WTC11 (cell line): ENCODE measurements around the gene OR2M4. TPM values are rescaled to one million over a fixed set of nuclear protein-coding genes. Genes with fewer than 3 reads are reported as not detected.

Experiments
- ATAC-seq: fragments of 200-7000 bp; cut with Tn5 transposase; 2 replicates; pipeline ENCODE4 v1.10.0; 2021; ENCODE audit warnings: mild to moderate bottlenecking, moderate library complexity
- CTCF ChIA-PET: fragments of 300-600 bp; sonication (Branson Sonifier 250); formaldehyde crosslinking; loops from one replicate; lab custom pipeline; 2021; ENCODE audit warnings: antibody characterized with exemption; lab: Charles Lee
- POLR2A ChIA-PET: fragments of 350-600 bp; sonication (Branson Sonifier 250); formaldehyde crosslinking; loops from one replicate; lab custom pipeline; 2021; ENCODE audit warnings: antibody characterized with exemption; lab: Charles Lee
- DNase-seq: peaks from one replicate; pipeline ENCODE4 v3.0.0; 2021; ENCODE audit warnings: low spot score
- H3K27ac Mint-ChIP-seq: 2 replicates; pipeline ENCODE4 v1.8.0; 2021; ENCODE audit warnings: mixed read lengths
- H3K27me3 Mint-ChIP-seq: 2 replicates; pipeline ENCODE4 v1.8.0; 2021; ENCODE audit warnings: low read depth, mild to moderate bottlenecking, moderate library complexity, mixed read lengths
- H3K36me3 Mint-ChIP-seq: 2 replicates; pipeline ENCODE4 v1.8.0; 2021; ENCODE audit warnings: mixed read lengths
- H3K4me1 Mint-ChIP-seq: 2 replicates; pipeline ENCODE4 v1.8.0; 2022; ENCODE audit warnings: mixed read lengths
- H3K4me3 Mint-ChIP-seq: 2 replicates; pipeline ENCODE4 v1.8.0; 2021; ENCODE audit warnings: mild to moderate bottlenecking, moderate library complexity, mixed read lengths
- H3K9me3 Mint-ChIP-seq: 2 replicates; pipeline ENCODE4 v1.8.0; 2021; ENCODE audit warnings: mixed read lengths
- ELF4 ChIP-seq: sonication (generic); formaldehyde crosslinking; IDR thresholded peaks from 2 replicates; pipeline ENCODE4 v1.8.1; 2022; ENCODE audit warnings: low read depth, mild to moderate bottlenecking, moderate library complexity, missing genetic modification reagents
- GABPB1 ChIP-seq: sonication (generic); formaldehyde crosslinking; IDR thresholded peaks from 2 replicates; pipeline ENCODE4 v1.8.1; 2023; ENCODE audit warnings: mild to moderate bottlenecking, missing genetic modification reagents
- NFE2L1 ChIP-seq: sonication (generic); formaldehyde crosslinking; IDR thresholded peaks from 2 replicates; pipeline ENCODE4 v1.8.1; 2023; ENCODE audit warnings: missing genetic modification reagents
- NR2C2 ChIP-seq: sonication (generic); formaldehyde crosslinking; IDR thresholded peaks from 2 replicates; pipeline ENCODE4 v1.8.0; 2022; ENCODE audit warnings: mild to moderate bottlenecking, missing genetic modification reagents
- OVOL2 ChIP-seq: fragments of 250-450 bp; sonication (Bioruptor Pico); IDR thresholded peaks from 2 replicates; pipeline ENCODE4 v1.9.0; 2021; ENCODE audit warnings: mild to moderate bottlenecking, borderline replicate concordance
- SMAD4 ChIP-seq: sonication (generic); formaldehyde crosslinking; IDR thresholded peaks from 2 replicates; pipeline ENCODE4 v1.8.0; 2022; ENCODE audit warnings: mild to moderate bottlenecking, missing genetic modification reagents
- ZBTB21 ChIP-seq: sonication (generic); formaldehyde crosslinking; IDR thresholded peaks from 2 replicates; pipeline ENCODE4 v1.8.1; 2023; ENCODE audit warnings: mild to moderate bottlenecking, missing genetic modification reagents, borderline replicate concordance
- ZNF219 ChIP-seq: sonication (generic); formaldehyde crosslinking; IDR thresholded peaks from 2 replicates; pipeline ENCODE4 v1.8.0; 2023; ENCODE audit warnings: missing genetic modification reagents, mild to moderate bottlenecking, borderline replicate concordance
- total RNA-seq: library from RNA; stranded (reverse); gene quantifications from 3 replicates; pipeline ENCODE4 v1.2.3, GENCODE V29; 2021
- TF ChIP-seq, protein P1 (sequence below): sonication (generic); formaldehyde crosslinking; IDR thresholded peaks from 2 replicates; pipeline ENCODE4 v1.8.1; 2023; ENCODE audit warnings: mild to moderate bottlenecking, missing genetic modification reagents, moderate library complexity
- TF ChIP-seq, protein P2 (sequence below): fragments of 250-450 bp; sonication (Bioruptor Pico); IDR thresholded peaks from 2 replicates; pipeline ENCODE4 v1.9.0; 2021; ENCODE audit warnings: moderate library complexity, mild to moderate bottlenecking, inconsistent platforms, borderline replicate concordance
- TF ChIP-seq, protein P3 (sequence below): sonication (generic); formaldehyde crosslinking; IDR thresholded peaks from 2 replicates; pipeline ENCODE4 v1.8.0; 2022; ENCODE audit warnings: mild to moderate bottlenecking, missing genetic modification reagents
- TF ChIP-seq, protein P4 (sequence below): fragments of 200-600 bp; IDR thresholded peaks from 2 replicates; pipeline ENCODE4 v1.8.0; 2022; ENCODE audit warnings: antibody characterized with exemption
- TF ChIP-seq, protein P5 (sequence below): sonication (generic); formaldehyde crosslinking; IDR thresholded peaks from 2 replicates; pipeline ENCODE4 v1.8.1; 2022; ENCODE audit warnings: missing genetic modification reagents, borderline replicate concordance
- TF ChIP-seq, protein P6 (sequence below): fragments of 250-450 bp; sonication (Bioruptor Pico); IDR thresholded peaks from 2 replicates; pipeline ENCODE4 v1.8.0; 2021; ENCODE audit warnings: mild to moderate bottlenecking
- TF ChIP-seq, protein P7 (sequence below): fragments of 250-450 bp; sonication (Bioruptor Pico); IDR thresholded peaks from 2 replicates; pipeline ENCODE4 v2.1.2; 2022; ENCODE audit warnings: mild to moderate bottlenecking, moderate library complexity
- TF ChIP-seq, protein P8 (sequence below): sonication (generic); formaldehyde crosslinking; IDR thresholded peaks from 2 replicates; pipeline ENCODE4 v1.8.1; 2022; ENCODE audit warnings: low read depth, missing genetic modification reagents, borderline replicate concordance
- TF ChIP-seq, protein P9 (sequence below): fragments of 250-450 bp; sonication (Bioruptor Pico); IDR thresholded peaks from 2 replicates; pipeline ENCODE4 v1.9.0; 2021; ENCODE audit warnings: mild to moderate bottlenecking, borderline replicate concordance
- TF ChIP-seq, protein P10 (sequence below): sonication (generic); formaldehyde crosslinking; IDR thresholded peaks from 2 replicates; pipeline ENCODE4 v1.8.1; 2023; ENCODE audit warnings: mild to moderate bottlenecking, missing genetic modification reagents

The OR2M4 gene
- total RNA-seq, 1 experiment from 2014 or later: not detected

DNA sequence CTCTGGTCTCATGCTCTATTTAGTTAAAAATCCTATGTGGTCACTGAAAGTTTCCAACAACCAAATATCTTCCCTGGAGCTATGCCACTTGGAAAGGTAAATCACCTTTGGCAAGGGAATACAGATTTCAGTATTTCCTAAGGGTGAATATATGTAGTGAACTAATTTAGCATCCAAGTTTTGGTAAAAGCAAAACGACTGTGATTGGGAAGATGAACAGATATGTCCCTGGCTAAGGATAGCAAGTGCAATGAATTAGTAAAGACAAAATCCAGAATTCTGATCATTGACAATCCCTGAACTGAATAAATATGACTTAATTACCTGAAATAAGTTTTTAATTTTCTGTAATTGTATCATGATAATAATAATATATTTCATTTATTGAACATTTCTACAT, 46.7 kb downstream of the OR2M4 start, which contains the start of gene OR2T33:
Gene OR2T33 (minus strand): TSS at position 101 of the 400 bp plus-strand sequence. CDS start 4,162 bp downstream, outside the sequence.
- Mint-ChIP-seq H3K4me1 (no peaks in the 10 kb centered on the region), H3K36me3 (peaks cover 59% of the 10 kb centered on the region), H3K27ac (no peak within 1 kb of the TSS), H3K9me3 (peaks cover 82% of the 10 kb centered on the region), H3K27me3 (peaks cover 4% of the 10 kb centered on the region; the same call in 1 of the 2 replicates), H3K4me3 (no peak within 1 kb of the TSS)
- no peak for TF ChIP-seq ZBTB21 (CRISPR knock-in tag)
- TF ChIP-seq OVOL2: no peak
- TF ChIP-seq ZNF219 (CRISPR knock-in tag): no peak
- TF ChIP-seq ELF4 (CRISPR knock-in tag): no peak
- TF ChIP-seq, protein P1, sequence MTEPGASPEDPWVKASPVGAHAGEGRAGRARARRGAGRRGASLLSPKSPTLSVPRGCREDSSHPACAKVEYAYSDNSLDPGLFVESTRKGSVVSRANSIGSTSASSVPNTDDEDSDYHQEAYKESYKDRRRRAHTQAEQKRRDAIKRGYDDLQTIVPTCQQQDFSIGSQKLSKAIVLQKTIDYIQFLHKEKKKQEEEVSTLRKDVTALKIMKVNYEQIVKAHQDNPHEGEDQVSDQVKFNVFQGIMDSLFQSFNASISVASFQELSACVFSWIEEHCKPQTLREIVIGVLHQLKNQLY (CRISPR knock-in tag): no peak
- TF ChIP-seq, protein P2, sequence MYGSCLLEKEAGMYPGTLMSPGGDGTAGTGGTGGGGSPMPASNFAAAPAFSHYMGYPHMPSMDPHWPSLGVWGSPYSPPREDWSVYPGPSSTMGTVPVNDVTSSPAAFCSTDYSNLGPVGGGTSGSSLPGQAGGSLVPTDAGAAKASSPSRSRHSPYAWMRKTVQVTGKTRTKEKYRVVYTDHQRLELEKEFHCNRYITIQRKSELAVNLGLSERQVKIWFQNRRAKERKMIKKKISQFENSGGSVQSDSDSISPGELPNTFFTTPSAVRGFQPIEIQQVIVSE: no peak
- no peak for TF ChIP-seq GABPB1
- TF ChIP-seq NR2C2 (CRISPR knock-in tag): no peak
- TF ChIP-seq, protein P3, sequence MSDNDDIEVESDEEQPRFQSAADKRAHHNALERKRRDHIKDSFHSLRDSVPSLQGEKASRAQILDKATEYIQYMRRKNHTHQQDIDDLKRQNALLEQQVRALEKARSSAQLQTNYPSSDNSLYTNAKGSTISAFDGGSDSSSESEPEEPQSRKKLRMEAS: no peak
- no peak for TF ChIP-seq SMAD4 (CRISPR knock-in tag)
- TF ChIP-seq, protein P4, sequence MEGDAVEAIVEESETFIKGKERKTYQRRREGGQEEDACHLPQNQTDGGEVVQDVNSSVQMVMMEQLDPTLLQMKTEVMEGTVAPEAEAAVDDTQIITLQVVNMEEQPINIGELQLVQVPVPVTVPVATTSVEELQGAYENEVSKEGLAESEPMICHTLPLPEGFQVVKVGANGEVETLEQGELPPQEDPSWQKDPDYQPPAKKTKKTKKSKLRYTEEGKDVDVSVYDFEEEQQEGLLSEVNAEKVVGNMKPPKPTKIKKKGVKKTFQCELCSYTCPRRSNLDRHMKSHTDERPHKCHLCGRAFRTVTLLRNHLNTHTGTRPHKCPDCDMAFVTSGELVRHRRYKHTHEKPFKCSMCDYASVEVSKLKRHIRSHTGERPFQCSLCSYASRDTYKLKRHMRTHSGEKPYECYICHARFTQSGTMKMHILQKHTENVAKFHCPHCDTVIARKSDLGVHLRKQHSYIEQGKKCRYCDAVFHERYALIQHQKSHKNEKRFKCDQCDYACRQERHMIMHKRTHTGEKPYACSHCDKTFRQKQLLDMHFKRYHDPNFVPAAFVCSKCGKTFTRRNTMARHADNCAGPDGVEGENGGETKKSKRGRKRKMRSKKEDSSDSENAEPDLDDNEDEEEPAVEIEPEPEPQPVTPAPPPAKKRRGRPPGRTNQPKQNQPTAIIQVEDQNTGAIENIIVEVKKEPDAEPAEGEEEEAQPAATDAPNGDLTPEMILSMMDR: no peak
- TF ChIP-seq, protein P5, sequence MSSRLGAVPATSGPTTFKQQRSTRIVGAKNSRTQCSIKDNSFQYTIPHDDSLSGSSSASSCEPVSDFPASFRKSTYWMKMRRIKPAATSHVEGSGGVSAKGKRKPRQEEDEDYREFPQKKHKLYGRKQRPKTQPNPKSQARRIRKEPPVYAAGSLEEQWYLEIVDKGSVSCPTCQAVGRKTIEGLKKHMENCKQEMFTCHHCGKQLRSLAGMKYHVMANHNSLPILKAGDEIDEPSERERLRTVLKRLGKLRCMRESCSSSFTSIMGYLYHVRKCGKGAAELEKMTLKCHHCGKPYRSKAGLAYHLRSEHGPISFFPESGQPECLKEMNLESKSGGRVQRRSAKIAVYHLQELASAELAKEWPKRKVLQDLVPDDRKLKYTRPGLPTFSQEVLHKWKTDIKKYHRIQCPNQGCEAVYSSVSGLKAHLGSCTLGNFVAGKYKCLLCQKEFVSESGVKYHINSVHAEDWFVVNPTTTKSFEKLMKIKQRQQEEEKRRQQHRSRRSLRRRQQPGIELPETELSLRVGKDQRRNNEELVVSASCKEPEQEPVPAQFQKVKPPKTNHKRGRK (CRISPR knock-in tag): no peak
- TF ChIP-seq, protein P6, sequence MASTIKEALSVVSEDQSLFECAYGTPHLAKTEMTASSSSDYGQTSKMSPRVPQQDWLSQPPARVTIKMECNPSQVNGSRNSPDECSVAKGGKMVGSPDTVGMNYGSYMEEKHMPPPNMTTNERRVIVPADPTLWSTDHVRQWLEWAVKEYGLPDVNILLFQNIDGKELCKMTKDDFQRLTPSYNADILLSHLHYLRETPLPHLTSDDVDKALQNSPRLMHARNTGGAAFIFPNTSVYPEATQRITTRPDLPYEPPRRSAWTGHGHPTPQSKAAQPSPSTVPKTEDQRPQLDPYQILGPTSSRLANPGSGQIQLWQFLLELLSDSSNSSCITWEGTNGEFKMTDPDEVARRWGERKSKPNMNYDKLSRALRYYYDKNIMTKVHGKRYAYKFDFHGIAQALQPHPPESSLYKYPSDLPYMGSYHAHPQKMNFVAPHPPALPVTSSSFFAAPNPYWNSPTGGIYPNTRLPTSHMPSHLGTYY: no peak
- TF ChIP-seq, protein P7, sequence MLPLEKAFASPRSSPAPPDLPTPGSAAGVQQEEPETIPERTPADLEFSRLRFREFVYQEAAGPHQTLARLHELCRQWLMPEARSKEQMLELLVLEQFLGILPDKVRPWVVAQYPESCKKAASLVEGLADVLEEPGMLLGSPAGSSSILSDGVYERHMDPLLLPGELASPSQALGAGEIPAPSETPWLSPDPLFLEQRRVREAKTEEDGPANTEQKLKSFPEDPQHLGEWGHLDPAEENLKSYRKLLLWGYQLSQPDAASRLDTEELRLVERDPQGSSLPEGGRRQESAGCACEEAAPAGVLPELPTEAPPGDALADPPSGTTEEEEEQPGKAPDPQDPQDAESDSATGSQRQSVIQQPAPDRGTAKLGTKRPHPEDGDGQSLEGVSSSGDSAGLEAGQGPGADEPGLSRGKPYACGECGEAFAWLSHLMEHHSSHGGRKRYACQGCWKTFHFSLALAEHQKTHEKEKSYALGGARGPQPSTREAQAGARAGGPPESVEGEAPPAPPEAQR: no peak
- TF ChIP-seq, protein P8, sequence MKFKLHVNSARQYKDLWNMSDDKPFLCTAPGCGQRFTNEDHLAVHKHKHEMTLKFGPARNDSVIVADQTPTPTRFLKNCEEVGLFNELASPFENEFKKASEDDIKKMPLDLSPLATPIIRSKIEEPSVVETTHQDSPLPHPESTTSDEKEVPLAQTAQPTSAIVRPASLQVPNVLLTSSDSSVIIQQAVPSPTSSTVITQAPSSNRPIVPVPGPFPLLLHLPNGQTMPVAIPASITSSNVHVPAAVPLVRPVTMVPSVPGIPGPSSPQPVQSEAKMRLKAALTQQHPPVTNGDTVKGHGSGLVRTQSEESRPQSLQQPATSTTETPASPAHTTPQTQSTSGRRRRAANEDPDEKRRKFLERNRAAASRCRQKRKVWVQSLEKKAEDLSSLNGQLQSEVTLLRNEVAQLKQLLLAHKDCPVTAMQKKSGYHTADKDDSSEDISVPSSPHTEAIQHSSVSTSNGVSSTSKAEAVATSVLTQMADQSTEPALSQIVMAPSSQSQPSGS: no peak
- CTCF ChIA-PET: no interaction called here
- DNase-seq: no peak
- ATAC-seq: no peak
- POLR2A ChIA-PET: no interaction called here

DNA sequence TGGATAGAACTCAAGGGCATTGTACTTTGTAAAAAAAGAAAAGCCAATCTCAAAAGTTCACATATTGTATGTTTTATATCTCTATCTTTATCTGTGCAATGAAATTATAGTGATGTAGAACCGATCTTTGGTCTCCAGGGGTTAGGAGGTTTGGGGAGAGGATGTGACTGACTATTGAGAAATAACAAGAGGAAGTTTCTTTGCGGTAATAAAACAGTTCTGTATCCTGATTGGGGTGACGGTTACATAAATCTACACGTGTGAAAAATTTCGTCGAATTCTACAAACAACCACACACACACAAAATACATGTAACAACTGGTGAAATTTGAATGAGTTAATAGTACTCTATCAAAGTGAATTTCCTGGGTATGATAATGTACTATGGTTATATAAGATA, 57.2 kb downstream of the OR2M4 start:
- Mint-ChIP-seq H3K4me1 (no peaks in the 10 kb centered on the region), H3K27ac (no peak overlapping the region), H3K4me3 (no peak overlapping the region), H3K9me3 (peaks cover 72% of the 10 kb centered on the region), H3K27me3 (peaks cover 8% of the 10 kb centered on the region), H3K36me3 (peaks cover 53% of the 10 kb centered on the region)
- ATAC-seq (no peak), DNase-seq (no peak)
- CTCF ChIA-PET: no interaction called here
- POLR2A ChIA-PET: no interaction called here
- TF ChIP-seq NFE2L1: no peak
- TF ChIP-seq, protein P9, sequence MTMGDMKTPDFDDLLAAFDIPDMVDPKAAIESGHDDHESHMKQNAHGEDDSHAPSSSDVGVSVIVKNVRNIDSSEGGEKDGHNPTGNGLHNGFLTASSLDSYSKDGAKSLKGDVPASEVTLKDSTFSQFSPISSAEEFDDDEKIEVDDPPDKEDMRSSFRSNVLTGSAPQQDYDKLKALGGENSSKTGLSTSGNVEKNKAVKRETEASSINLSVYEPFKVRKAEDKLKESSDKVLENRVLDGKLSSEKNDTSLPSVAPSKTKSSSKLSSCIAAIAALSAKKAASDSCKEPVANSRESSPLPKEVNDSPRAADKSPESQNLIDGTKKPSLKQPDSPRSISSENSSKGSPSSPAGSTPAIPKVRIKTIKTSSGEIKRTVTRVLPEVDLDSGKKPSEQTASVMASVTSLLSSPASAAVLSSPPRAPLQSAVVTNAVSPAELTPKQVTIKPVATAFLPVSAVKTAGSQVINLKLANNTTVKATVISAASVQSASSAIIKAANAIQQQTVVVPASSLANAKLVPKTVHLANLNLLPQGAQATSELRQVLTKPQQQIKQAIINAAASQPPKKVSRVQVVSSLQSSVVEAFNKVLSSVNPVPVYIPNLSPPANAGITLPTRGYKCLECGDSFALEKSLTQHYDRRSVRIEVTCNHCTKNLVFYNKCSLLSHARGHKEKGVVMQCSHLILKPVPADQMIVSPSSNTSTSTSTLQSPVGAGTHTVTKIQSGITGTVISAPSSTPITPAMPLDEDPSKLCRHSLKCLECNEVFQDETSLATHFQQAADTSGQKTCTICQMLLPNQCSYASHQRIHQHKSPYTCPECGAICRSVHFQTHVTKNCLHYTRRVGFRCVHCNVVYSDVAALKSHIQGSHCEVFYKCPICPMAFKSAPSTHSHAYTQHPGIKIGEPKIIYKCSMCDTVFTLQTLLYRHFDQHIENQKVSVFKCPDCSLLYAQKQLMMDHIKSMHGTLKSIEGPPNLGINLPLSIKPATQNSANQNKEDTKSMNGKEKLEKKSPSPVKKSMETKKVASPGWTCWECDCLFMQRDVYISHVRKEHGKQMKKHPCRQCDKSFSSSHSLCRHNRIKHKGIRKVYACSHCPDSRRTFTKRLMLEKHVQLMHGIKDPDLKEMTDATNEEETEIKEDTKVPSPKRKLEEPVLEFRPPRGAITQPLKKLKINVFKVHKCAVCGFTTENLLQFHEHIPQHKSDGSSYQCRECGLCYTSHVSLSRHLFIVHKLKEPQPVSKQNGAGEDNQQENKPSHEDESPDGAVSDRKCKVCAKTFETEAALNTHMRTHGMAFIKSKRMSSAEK (CRISPR knock-in tag): no peak
- TF ChIP-seq, protein P10, sequence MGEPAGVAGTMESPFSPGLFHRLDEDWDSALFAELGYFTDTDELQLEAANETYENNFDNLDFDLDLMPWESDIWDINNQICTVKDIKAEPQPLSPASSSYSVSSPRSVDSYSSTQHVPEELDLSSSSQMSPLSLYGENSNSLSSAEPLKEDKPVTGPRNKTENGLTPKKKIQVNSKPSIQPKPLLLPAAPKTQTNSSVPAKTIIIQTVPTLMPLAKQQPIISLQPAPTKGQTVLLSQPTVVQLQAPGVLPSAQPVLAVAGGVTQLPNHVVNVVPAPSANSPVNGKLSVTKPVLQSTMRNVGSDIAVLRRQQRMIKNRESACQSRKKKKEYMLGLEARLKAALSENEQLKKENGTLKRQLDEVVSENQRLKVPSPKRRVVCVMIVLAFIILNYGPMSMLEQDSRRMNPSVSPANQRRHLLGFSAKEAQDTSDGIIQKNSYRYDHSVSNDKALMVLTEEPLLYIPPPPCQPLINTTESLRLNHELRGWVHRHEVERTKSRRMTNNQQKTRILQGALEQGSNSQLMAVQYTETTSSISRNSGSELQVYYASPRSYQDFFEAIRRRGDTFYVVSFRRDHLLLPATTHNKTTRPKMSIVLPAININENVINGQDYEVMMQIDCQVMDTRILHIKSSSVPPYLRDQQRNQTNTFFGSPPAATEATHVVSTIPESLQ: no peak
